GM21619 (cell line): ENCODE results near the gene TBC1D21.

Experiments used
- ATAC-seq: cut with Tn5 transposase; IDR thresholded peaks from one replicate; pipeline ENCODE4 v1.9.1; 2021; ENCODE audit not compliant: unreplicated experiment

Gene TBC1D21

DNA sequence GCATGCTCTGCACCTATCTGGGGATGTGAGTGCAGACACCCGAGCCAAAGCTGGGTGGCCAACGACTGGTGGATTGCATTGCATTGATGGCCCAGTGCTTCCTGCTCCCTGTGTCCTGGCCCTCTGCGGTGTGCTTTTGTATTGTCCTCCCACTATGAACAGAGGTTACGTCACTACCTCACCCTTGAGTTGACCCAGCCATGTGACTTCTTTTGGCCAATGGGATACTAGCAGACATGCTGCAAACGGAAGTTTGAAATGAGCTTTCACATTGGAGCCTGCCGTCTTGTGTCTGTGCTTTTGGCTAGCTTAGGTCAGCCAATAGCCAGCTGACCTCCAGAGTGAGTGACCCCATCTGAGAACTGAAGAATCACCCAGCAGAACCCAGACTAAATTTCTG is 15.3 kb upstream of the TBC1D21 start:
- ATAC-seq, result no peak

- no peak for ATAC-seq
Measured at GRCh38 chr15:73862276-73862675, 11.1 kb upstream of the TBC1D21 start.

DNA sequence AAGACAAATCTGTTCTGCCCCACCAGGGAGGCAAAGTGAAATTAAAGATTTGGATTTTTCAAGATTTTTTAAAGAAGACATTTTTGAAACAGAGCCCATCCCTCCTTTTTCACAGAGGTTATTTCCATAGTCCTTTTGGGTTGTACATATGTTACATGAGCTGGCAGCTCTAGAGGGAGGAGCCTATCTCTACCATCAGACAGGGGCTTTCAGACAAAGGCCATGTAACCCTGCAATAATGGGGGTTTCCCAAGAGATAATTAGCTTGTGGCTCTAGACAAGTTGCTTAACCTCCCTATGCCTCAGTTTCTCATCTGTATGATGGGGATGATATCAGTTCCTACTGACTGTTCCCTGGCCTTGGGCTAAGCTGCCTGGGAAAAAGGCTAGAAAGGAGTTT is 8.0 kb upstream of the TBC1D21 start:
- ATAC-seq, result no peak

GRCh38 chr15:73865904-73866303 is 7.5 kb upstream of the TBC1D21 start:
- ATAC-seq, result no peak

- no peak for ATAC-seq
Measured at GRCh38 chr15:73866481-73866880, 6.9 kb upstream of the TBC1D21 start.

DNA sequence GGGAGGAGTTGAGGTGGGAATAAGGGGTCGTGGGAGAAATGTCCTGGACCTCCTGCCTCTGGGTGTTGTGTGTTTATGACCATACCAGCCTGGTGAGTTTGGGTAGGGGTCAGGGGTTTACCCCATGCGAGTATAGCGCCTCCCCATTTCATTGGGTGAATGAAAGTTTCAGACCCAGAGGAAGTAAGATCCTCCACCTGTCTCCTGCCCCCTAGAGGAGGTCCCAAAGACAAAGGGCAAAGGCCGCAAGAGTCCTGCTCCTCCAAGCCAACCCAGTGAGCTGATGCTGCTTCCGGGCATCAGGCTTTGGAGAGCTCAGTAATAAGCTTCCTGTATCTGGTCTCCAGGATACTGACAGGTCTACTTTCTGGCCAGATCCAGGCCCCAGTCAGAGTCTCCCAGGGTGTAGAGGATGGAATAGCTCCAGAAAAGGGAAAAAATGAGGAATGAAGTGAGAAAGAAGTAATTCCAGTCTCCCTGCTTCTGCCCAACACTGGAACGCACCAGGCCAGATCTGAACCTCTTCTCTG is 6.4 kb upstream of the TBC1D21 start:
- ATAC-seq, result no peak

- no peak for ATAC-seq
Measured at GRCh38 chr15:73867426-73867825, 5.9 kb upstream of the TBC1D21 start.

- no peak for ATAC-seq
Measured at GRCh38 chr15:73867956-73868355, 5.4 kb upstream of the TBC1D21 start.

DNA sequence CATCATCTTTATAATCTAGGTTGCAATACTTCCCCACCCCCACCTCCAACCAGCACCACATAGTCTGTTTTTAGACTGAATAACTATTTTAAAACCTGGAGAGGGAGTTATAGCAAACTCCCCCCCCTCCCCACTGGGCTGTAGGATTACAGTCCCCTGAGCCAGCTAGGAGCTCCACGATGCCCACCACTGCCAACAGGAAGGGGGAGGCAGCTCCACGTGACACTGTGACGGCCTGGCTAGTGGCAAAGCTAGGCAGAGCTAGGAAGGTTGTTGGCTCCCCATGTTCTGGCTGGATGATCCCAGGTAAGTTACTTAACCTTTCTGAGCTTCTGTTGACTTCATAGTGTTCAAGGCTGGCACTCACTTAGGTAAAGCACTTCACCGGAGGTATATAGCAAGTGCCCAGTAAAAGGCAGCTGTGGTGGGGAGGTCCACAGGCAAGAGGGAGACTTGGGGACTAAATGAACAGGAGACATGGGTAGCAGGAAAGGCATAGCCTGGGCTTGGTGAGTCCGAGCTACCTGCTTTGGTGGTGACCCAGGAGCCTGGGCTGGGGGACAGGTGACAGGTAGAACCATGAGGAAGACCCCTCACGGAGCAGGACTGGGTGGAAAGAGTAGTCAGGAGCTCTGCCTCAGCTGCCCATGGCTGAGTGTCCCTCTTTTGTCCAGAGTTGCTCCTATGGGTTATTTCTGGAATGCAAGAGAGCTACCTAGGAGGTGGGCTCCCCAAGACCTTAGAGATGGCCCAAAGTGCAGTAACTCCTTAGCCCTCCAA is 4.0 kb upstream of the TBC1D21 start:
- no peak for ATAC-seq

DNA sequence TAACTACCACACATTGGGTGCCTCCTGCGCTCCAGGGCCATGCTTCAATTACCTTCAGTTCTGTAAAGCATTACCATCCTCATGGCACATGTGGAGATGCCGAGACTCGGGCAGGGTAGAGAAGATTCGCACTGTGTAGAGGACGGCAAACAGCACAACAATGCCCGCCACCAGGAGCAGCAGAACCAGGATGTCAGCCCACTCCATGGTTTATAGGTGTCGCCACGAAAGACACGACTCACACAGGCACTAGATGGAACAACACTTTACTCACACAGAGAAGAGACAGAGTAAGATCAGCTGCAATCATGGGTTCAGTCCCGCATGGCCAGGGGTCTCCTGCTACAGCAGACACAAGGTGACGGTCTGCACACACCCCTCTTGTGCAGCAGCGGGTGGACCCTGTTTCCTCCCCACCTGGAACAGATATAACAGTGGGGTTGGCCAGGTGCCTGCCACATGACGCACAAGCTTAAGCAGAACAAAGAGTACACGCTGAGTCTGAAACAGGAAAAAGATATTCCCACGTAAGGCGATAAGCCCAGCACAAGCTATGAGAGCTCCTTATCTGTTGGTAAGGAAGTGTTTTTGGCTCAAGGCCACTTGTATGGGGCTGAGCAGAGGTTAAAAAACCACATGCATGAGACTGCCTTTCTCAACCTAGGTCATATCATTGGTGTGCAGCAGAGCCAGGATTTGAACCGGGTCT is 2.5 kb upstream of the TBC1D21 start:
- no peak for ATAC-seq

- no peak for ATAC-seq
Measured at GRCh38 chr15:73872346-73872745, 1.0 kb upstream of the TBC1D21 start.

DNA sequence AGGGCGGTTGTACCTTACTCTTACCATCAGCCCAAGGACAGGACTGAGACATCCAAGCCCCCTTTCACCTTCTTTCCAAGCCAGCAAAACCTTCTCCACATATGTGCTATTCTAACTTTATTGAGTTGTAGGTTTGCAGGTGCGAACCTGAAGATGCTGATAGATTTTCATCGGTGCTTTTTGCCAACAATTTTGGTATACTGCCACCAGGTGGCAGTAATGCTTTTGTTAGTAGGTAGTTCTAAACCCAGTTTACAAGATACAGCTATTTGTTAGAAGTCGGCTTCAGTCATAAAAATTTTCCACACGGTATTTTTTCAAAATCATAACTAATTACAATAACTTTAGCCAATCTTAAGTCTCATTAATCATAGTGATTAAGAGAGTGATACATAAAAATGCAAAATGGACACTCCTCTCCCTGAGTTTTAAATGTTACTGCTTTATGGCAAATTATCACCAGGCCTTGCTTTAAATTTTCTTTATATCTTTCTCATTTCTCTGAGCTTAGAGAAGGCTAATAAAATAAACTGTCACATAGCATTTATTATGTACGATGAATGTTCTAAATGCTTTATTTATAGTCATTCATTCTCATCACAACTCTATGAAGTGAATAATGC is 636 bp downstream of the TBC1D21 start:
- no peak for ATAC-seq

DNA sequence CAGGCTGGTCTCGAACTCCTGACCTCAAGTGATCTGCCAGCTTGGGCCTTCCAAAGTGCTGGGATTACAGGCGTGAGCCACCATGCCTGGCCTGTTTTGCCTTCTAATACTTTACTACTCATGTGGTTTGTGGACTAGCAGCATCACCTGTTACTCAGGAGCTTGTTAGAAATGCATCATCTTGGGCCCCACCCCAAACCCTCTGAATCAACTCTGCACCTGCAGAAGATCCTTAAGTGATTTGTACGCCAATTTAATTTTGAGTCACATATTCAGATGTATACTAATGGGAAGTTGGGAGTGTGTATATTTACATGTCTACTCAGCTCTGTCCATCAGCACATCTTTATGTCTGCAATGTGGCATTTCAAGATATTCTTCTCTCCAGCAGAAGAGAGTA is 6.1 kb downstream of the TBC1D21 start:
- ATAC-seq, result no peak

DNA sequence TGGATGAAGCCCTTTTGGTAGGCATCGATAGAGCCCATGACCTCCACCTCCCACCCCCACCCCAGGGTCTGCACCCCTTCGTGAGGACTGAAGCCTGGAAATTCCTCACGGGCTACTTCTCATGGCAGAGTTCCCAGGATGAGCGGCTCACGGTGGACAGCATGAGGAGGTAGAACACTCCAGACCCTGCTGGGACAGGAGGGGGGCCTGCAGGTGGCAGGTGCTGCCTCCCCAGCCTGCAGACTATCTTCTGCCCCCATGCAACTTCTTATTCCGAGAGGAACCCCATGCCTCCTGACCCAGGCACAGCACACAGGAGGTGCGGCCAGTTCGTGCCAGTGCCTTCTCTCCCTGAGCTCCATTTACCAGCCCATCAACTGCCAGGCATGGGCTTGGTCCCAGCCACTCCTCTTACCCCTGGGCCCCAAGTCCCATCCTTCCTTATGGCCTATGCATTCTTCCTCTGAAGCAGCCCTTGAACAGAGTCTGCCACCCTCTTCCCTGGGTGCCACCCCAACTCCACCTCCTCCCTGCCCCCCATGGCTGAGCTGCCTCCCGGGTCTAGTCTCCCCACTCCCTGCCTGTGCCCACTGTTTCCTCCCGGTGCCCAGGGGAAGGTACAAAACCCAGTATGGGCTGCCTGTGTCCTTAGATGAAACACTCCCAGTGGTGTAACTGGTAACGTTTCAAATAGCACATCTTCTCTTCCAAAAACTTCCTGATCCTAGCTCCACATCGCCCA is 8.4 kb downstream of the TBC1D21 start:
- no peak for ATAC-seq

- ATAC-seq, result no peak
Measured at GRCh38 chr15:73882761-73883419, 9.5 kb downstream of the TBC1D21 start.

DNA sequence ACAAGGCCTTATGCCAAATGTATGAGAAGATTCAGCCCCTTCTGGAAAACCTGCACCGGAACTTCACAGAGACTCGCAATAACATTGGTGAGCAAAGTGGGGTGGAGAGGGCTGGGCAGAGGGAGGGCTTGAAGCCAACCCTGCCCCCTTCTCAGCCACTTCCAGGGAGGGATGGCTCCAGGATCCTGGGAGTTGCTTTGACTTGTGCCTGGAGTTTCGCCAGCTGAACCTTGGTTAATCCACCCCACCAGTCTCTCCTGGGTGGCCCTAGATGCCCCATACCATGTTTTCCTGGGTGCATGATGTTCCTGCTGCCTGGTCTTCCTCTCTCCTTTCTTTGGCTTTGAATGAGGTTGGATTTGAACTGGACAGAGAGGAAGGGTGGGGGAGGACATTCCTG is 10.8 kb downstream of the TBC1D21 start:
- ATAC-seq, result no peak

GRCh38 chr15:73885954-73886700 is 12.8 kb downstream of the TBC1D21 start:
- ATAC-seq, result no peak

- no peak for ATAC-seq
Measured at GRCh38 chr15:73886717-73887345, 13.5 kb downstream of the TBC1D21 start.

- no peak for ATAC-seq
Measured at GRCh38 chr15:73887481-73887880, 14.1 kb downstream of the TBC1D21 start.
